Measurements from ENCODE around the gene STOML1. TPM values are rescaled to one million over a fixed set of nuclear protein-coding genes. Genes with fewer than 3 reads are reported as not detected.

The STOML1 gene
- total RNA-seq, 4 donors from 2014 or later, result 8.1 to 21.7 (median 13.7) TPM

GRCh38 chr15:73959012-73959581 lies 33.0 kb downstream of the STOML1 start:
- 77 to 80% methylated on average over 1 to 3 of the region's 8 CpGs for WGBS, 2 donors (ENCODE audit: low coverage in 1 of 2)

GRCh38 chr15:73957785-73958184 lies 34.3 kb downstream of the STOML1 start:
- WGBS, 2 donors (ENCODE audit: low coverage in 1 of 2), result 83% methylated on average over 1 of the region's 2 CpGs; no CpG with 5 or more reads in 1 of the 2 donors
- no peaks in the 10 kb centered on the region for H3K36me3 ChIP-seq
- TF ChIP-seq POLR2A (IDR thresholded peaks at IDR 0.05) (no peak), EP300 (IDR thresholded peaks at IDR 0.05) (no peak), CTCF (IDR thresholded peaks at IDR 0.05) (no peak), POLR2AphosphoS5 (IDR thresholded peaks at IDR 0.05) (no peak)
- peaks cover 0 to 18% (median 8%) of the 10 kb centered on the region in 3 donors for H3K4me1 ChIP-seq
- H3K4me3 ChIP-seq, result no peak overlapping the region
- H3K9me3 ChIP-seq, result no peaks in the 10 kb centered on the region
- no peaks in the 10 kb centered on the region for H3K27me3 ChIP-seq
- ATAC-seq, result no peak
- H3K27ac ChIP-seq, result no peak overlapping the region

More at GRCh38 chr15:73959012-73959581, 33.0 kb downstream of the STOML1 start:
- ATAC-seq, result no peak
- H3K36me3 ChIP-seq, result no peaks in the 10 kb centered on the region
- peaks cover 0 to 6% (median 0%) of the 10 kb centered on the region in 3 donors for H3K4me1 ChIP-seq
- no peak overlapping the region for H3K27ac ChIP-seq
- H3K27me3 ChIP-seq, result no peaks in the 10 kb centered on the region
- TF ChIP-seq POLR2A (IDR thresholded peaks at IDR 0.05) (no peak), EP300 (IDR thresholded peaks at IDR 0.05) (no peak)
- H3K9me3 ChIP-seq, result no peaks in the 10 kb centered on the region
- H3K4me3 ChIP-seq, result no peak overlapping the region

GRCh38 chr15:73957276-73957675 lies 34.8 kb downstream of the STOML1 start:
- H3K4me1 ChIP-seq, result peaks cover 0 to 23% (median 12%) of the 10 kb centered on the region in 3 donors
- WGBS, 2 donors (ENCODE audit: low coverage in 1 of 2), result 87 to 88% methylated on average over 5 to 8 of the region's 8 CpGs
- ATAC-seq, result no peak
- H3K36me3 ChIP-seq, result no peaks in the 10 kb centered on the region
- TF ChIP-seq EP300 (IDR thresholded peaks at IDR 0.05), result no peak
- TF ChIP-seq CTCF (IDR thresholded peaks at IDR 0.05), result no peak
- TF ChIP-seq POLR2AphosphoS5 (IDR thresholded peaks at IDR 0.05), result no peak
- TF ChIP-seq POLR2A (IDR thresholded peaks at IDR 0.05), result no peak
- no peak overlapping the region for H3K27ac ChIP-seq
- H3K27me3 ChIP-seq, result no peaks in the 10 kb centered on the region
- no peak overlapping the region for H3K4me3 ChIP-seq
- no peaks in the 10 kb centered on the region for H3K9me3 ChIP-seq

GRCh38 chr15:73956743-73957135 lies 35.4 kb downstream of the STOML1 start:
- TF ChIP-seq POLR2A (IDR thresholded peaks at IDR 0.05) (no peak), POLR2AphosphoS5 (IDR thresholded peaks at IDR 0.05) (peak; percentile 22)
- Histone ChIP-seq H3K36me3 (no peaks in the 10 kb centered on the region), H3K27me3 (no peaks in the 10 kb centered on the region), H3K27ac (peak overlapping the region in 2 of 4 donors; percentile 9 to 39), H3K9me3 (no peaks in the 10 kb centered on the region), H3K4me1 (peaks cover 1 to 29% (median 18%) of the 10 kb centered on the region in 3 donors), H3K4me3 (no peak overlapping the region)
- 20% methylated on average over 1 of the region's 9 CpGs; no CpG with 5 or more reads in 1 of the 2 donors for WGBS, 2 donors (ENCODE audit: low coverage in 1 of 2)
- ATAC-seq, result peak; percentile 70

- no peaks in the 10 kb centered on the region for H3K27me3 ChIP-seq
- TF ChIP-seq CTCF (IDR thresholded peaks at IDR 0.05) (no peak), POLR2AphosphoS5 (IDR thresholded peaks at IDR 0.05) (no peak), EP300 (IDR thresholded peaks at IDR 0.05) (no peak), POLR2A (IDR thresholded peaks at IDR 0.05) (no peak)
- no peaks in the 10 kb centered on the region for H3K36me3 ChIP-seq
- H3K27ac ChIP-seq, result peak overlapping the region in 2 of 4 donors; percentile 9 to 39
- H3K4me3 ChIP-seq, result no peak overlapping the region
- no peak for ATAC-seq
- no peaks in the 10 kb centered on the region for H3K9me3 ChIP-seq
- H3K4me1 ChIP-seq, result peaks cover 5 to 35% (median 22%) of the 10 kb centered on the region in 3 donors
- WGBS, 2 donors (ENCODE audit: low coverage in 1 of 2), result 62 to 79% methylated on average over 7 to 9 of the region's 12 CpGs
These were observed 36.0 kb downstream of the STOML1 start for GRCh38 chr15:73955861-73956742.

Measured in gastroesophageal sphincter (tissue), 4 donors.